Transverse colon (tissue), 4 donors: ENCODE data around the gene ELAVL3. TPM values are rescaled to one million over a fixed set of nuclear protein-coding genes. Genes with fewer than 3 reads are reported as not detected.

Experiments
- DNase-seq: peaks from one replicate; pipeline ENCODE4 v3.0.0-alpha.2; 2019
- H3K27ac ChIP-seq, 4 donors: fragments of 200-600 bp; sonication (generic); 2 replicates each; pipeline ENCODE4 v1.5.1; 2016 to 2018; ENCODE audit warnings: inconsistent platforms in 4 of 4
- H3K27me3 ChIP-seq: fragments of 200-600 bp; sonication (generic); 2 replicates; pipeline ENCODE4 v1.5.1; 2017; ENCODE audit warnings: inconsistent platforms
- H3K36me3 ChIP-seq, 4 donors: fragments of 200-600 bp; sonication (generic); 2 replicates each; pipeline ENCODE4 v1.5.1; 2017 to 2019; ENCODE audit warnings: inconsistent platforms in 4 of 4
- H3K4me1 ChIP-seq, 4 donors: fragments of 200-600 bp; sonication (generic); 2 replicates each; pipeline ENCODE4 v1.5.1; 2017 to 2020; ENCODE audit warnings: inconsistent platforms in 4 of 4
- H3K4me3 ChIP-seq, 4 donors: fragments of 200-600 bp; sonication (generic); 1 replicate in 1 of 4; 2 replicates in 3 of 4; pipeline versions ENCODE4 v1.5.1 to v1.6.1; 2017 to 2019; ENCODE audit warnings: inconsistent platforms in 4 of 4
- H3K9me3 ChIP-seq, 2 donors: fragments of 200-600 bp; sonication (generic); 2 replicates each; pipeline ENCODE4 v1.5.1; 2017 to 2019; ENCODE audit warnings: inconsistent platforms in 2 of 2
- CTCF ChIP-seq, 5 experiments: fragments of 200-600 bp in 3 of 5; fragments of 450-650 bp in 2 of 5; sonication (generic) in 3 of 5; IDR thresholded peaks; 1 replicate in 2 of 5; 2 replicates in 3 of 5; pipeline ENCODE4 v1.5.1; 2016 to 2017; ENCODE audit warnings: antibody characterized with exemption in 5 of 5, inconsistent platforms in 3 of 5, mild to moderate bottlenecking in 2 of 5, moderate library complexity in 1 of 5
- EP300 ChIP-seq: sonication (generic); formaldehyde crosslinking; IDR thresholded peaks from one replicate; pipeline ENCODE4 v1.6.1; 2017; ENCODE audit warnings: antibody characterized with exemption, low read depth
- POLR2A ChIP-seq: fragments of 450-650 bp; IDR thresholded peaks from one replicate; pipeline ENCODE4 v1.6.1; 2016; ENCODE audit warnings: antibody characterized with exemption, mild to moderate bottlenecking, moderate library complexity
- POLR2AphosphoS5 ChIP-seq, 3 donors: sonication (generic); formaldehyde crosslinking; IDR thresholded peaks; one replicate each; pipeline ENCODE4 v1.6.1; 2016; ENCODE audit warnings: antibody characterized with exemption in 3 of 3
- WGBS, 2 donors: methylation state at CpG; one replicate each; pipeline ENCODE4 v1.1.5; 2018; ENCODE audit warnings: low coverage in 1 of 2; 5-methylcytosine and 5-hydroxymethylcytosine counted together
- in situ Hi-C, 4 donors: fragments of 200-750 bp; cut with MboI; loops; one replicate each; pipeline versions ENCODE4 v1.15.0 to v1.15.1; 2017; ENCODE audit warnings: low sequenced_read_pairs in 3 of 4, low pct_ligation_motif_present in 1 of 4, low pct_unique_long_range_greater_than_20kb in 1 of 4
- intact Hi-C: fragments of 100-400 bp; cut with DNase I; formaldehyde crosslinking; loops from one replicate; pipeline ENCODE4 v1.15.1; 2023; ENCODE audit warnings: low total_unique reads
- small RNA-seq, 4 donors: library from RNA; depleted of rRNA; stranded (forward); fragments of <200 nt; gene quantifications; one replicate each; pipeline ENCODE3, GENCODE V24; 2016
- total RNA-seq, 4 donors: library from RNA; depleted of rRNA; stranded (reverse); fragments of >200 nt; gene quantifications; one replicate each; pipeline ENCODE4 v1.1.0, GENCODE V29; 2016

Gene ELAVL3
- total RNA-seq, 4 donors from 2014 or later: 0.27 to 3.2 (median 1.3) TPM; not detected in 1

DNA sequence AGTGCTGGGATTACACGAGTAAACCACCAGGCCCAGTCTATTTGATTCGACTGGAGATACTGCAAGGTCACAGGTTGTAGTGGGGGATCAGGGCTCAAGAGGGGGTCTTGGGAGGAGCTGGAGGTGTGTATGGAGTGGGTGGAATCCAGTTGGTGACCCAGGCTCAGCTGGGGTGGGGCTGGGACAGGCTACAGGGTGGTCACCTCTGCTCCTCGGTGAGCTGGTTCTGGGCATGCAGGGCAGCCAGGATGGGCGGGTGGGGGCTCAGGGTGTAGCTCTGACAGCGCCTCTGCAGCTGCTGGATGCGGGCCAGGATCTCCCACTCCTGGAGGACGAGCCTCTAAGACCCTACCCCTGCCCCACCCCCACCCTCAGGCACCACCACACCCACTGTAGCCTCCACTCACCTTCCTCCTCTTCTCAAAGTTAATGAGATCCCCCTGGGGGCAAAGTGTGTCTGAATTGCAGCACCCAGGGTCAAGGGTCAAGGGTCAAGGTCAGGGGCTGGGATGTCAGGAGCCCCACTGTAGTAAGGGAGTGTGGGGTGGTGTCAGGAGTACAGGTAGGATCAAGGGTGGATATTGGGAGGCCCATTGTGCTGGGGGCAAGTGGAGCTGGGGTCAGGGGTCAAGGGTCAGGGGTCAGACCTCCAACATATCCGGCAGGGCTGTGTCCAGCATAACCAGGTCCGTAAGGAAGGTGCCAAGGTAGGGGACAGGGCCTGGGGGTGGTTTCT, 78.9 kb downstream of the ELAVL3 start:
- H3K4me1 ChIP-seq: no peaks in the 10 kb centered on the region
- in situ Hi-C loops (no loop called here), intact Hi-C loops (no loop called here)
- H3K27ac ChIP-seq: no peak overlapping the region
- 89% methylated on average over 7 of the region's 9 CpGs; no CpG with 5 or more reads in 1 of the 2 donors for WGBS, 2 donors
- peaks cover 9% of the 10 kb centered on the region for H3K27me3 ChIP-seq
- no peaks in the 10 kb centered on the region for H3K36me3 ChIP-seq
- TF ChIP-seq CTCF (IDR thresholded peaks at IDR 0.05) (no peak), POLR2AphosphoS5 (IDR thresholded peaks at IDR 0.05) (no peak), POLR2A (no peak), EP300 (no peak)
- DNase-seq: no peak
- H3K4me3 ChIP-seq: no peak overlapping the region
- H3K9me3 ChIP-seq: no peaks in the 10 kb centered on the region

Small RNA genes lying within 50 kb of the gene (small RNA-seq; reads per million reads assigned to genes)
- gene MIR7974 (0.12 to 5.0 (median 3.4) reads per million in 4 donors), gene RF00019 (0 reads per million in 4 donors), gene RN7SL833P (0 to 0.28 (median 0) reads per million in 4 donors)

Other genes with a start within 250 kb of the ELAVL3 start
- gene ANGPTL8, start 241.4 kb downstream of the ELAVL3 start, total RNA-seq: not detected
- 100 to 1,000 TPM in 1 of 4 donors, 10 to 100 TPM in 3; 66.4 to 268 (median 78.4) TPM for gene DOCK6, start 218.5 kb downstream of the ELAVL3 start, total RNA-seq
- gene TSPAN16, start 184.9 kb downstream of the ELAVL3 start, total RNA-seq: not detected
- 10 to 100 TPM; 16.5 to 41.1 (median 18.6) TPM for gene RAB3D, start 141.4 kb downstream of the ELAVL3 start, total RNA-seq
- 100 to 1,000 TPM in 2 of 4 donors, 10 to 100 TPM in 2; 18.7 to 163 (median 88.4) TPM for gene TMEM205, start 134.8 kb downstream of the ELAVL3 start, total RNA-seq
- 1,000 to 10,000 TPM in 1 of 4 donors, 10 to 100 TPM in 3; 13.8 to 1,153 (median 26.1) TPM for gene CCDC159, start 134.5 kb downstream of the ELAVL3 start, total RNA-seq
- gene PLPPR2, start 125.6 kb downstream of the ELAVL3 start, total RNA-seq: 10 to 100 TPM in 2 of 4 donors, 1 to 10 TPM in 2; 6.3 to 51.7 (median 11.5) TPM
- gene SWSAP1, start 106.4 kb downstream of the ELAVL3 start, total RNA-seq: 10 to 100 TPM in 1 of 4 donors, 1 to 10 TPM in 3; 2.1 to 11.1 (median 2.6) TPM
- 10 to 100 TPM in 1 of 4 donors, 1 to 10 TPM in 3; 2.3 to 24.3 (median 6.4) TPM for gene EPOR, start 96.7 kb downstream of the ELAVL3 start, total RNA-seq
- gene RGL3, start 61.7 kb downstream of the ELAVL3 start, total RNA-seq: 10 to 100 TPM in 3 of 4 donors, 1 to 10 TPM in 1; 6.7 to 78.9 (median 28.1) TPM
- gene ODAD3, start 45.9 kb downstream of the ELAVL3 start, total RNA-seq: 1 to 10 TPM in 1 of 4 donors, under 1 TPM in 1, not detected in 2; 0.32 to 2.2 TPM
- gene PRKCSH, start 45.4 kb downstream of the ELAVL3 start, total RNA-seq: 100 to 1,000 TPM; 119 to 195 (median 183) TPM
- 10 to 100 TPM; 10.6 to 44.9 (median 17.4) TPM for gene ZNF653, start 24.8 kb upstream of the ELAVL3 start, total RNA-seq
- gene ECSIT, start 48.1 kb upstream of the ELAVL3 start, total RNA-seq: 10 to 100 TPM; 20.9 to 63.4 (median 39.1) TPM
- 1,000 to 10,000 TPM in 1 of 4 donors, 100 to 1,000 TPM in 3; 198 to 1,121 (median 486) TPM for gene CNN1, start 57.8 kb upstream of the ELAVL3 start, total RNA-seq
- gene ELOF1, start 78.2 kb upstream of the ELAVL3 start, total RNA-seq: 10 to 100 TPM; 14.7 to 45.7 (median 37.2) TPM
- 10 to 100 TPM; 10.5 to 60.2 (median 22.4) TPM for gene ACP5, start 96.6 kb upstream of the ELAVL3 start, total RNA-seq
- 10 to 100 TPM in 1 of 4 donors, 1 to 10 TPM in 2, under 1 TPM in 1; 0.40 to 10.2 (median 7.0) TPM for gene ZNF627, start 116.4 kb upstream of the ELAVL3 start, total RNA-seq